OCI-LY3 (cell line): ENCODE data around the gene ZNF234.

Experiments
- H2AFZ ChIP-seq: fragments of 200-600, 300-600 bp; shearing (Covaris generic); 2 replicates; pipeline ENCODE4 v1.6.0; 2014; ENCODE audit warnings: antibody characterized with exemption, low read depth, low read length
- H3K27ac ChIP-seq: fragments of 200-600, 300-600 bp; sonication (generic); 2 replicates; pipeline ENCODE4 v1.5.1; 2014; ENCODE audit warnings: mild to moderate bottlenecking, low read length, moderate library complexity, mixed read lengths
- H3K27me3 ChIP-seq: fragments of 200-600, 300-600 bp; sonication (generic); 2 replicates; pipeline ENCODE4 v1.6.1; 2014; ENCODE audit warnings: low read depth, low read length, mixed read lengths
- H3K36me3 ChIP-seq: fragments of 200-600, 300-600 bp; sonication (generic); replicated peaks from 2 replicates; pipeline ENCODE3; 2014; ENCODE audit warnings: low read depth, low read length, mixed read lengths
- H3K4me1 ChIP-seq: fragments of 300-600, 200-600 bp; sonication (generic); 2 replicates; pipeline ENCODE4 v1.6.1; 2014; ENCODE audit warnings: low read length, mixed read lengths
- H3K4me2 ChIP-seq: fragments of 200-600, 300-600 bp; sonication (generic); 2 replicates; pipeline ENCODE4 v1.6.1; 2014; ENCODE audit warnings: low read length, mixed read lengths
- H3K4me3 ChIP-seq: fragments of 300-600, 200-600 bp; sonication (generic); 2 replicates; pipeline ENCODE4 v1.5.1; 2014; ENCODE audit warnings: antibody characterized with exemption, mild to moderate bottlenecking, low read length, moderate library complexity
- H3K79me2 ChIP-seq: fragments of 300-600, 200-600 bp; shearing (Covaris generic); 2 replicates; pipeline ENCODE4 v1.6.1; 2014; ENCODE audit warnings: mild to moderate bottlenecking, low read length, mixed read lengths
- H3K9ac ChIP-seq: fragments of 300-600, 200-600 bp; shearing (Covaris generic); 2 replicates; pipeline ENCODE4 v1.6.0; 2014; ENCODE audit warnings: mild to moderate bottlenecking, low read length, moderate library complexity
- H3K9me3 ChIP-seq: fragments of 200-600, 300-600 bp; shearing (Covaris generic); 2 replicates; pipeline ENCODE4 v1.6.1; 2014; ENCODE audit warnings: low read length, mixed read lengths; ENCODE audit not compliant: insufficient read depth
- H4K20me1 ChIP-seq: fragments of 200-600, 300-600 bp; sonication (generic); 2 replicates; pipeline ENCODE4 v1.6.1; 2016; ENCODE audit warnings: low read length, mixed read lengths; ENCODE audit not compliant: insufficient read depth
- EZH2phosphoT487 ChIP-seq: fragments of 200-600 bp; shearing (Covaris generic); IDR thresholded peaks from 2 replicates; pipeline ENCODE4 v1.6.1; 2018; ENCODE audit warnings: antibody characterized with exemption, mixed run types, low read depth
- TF ChIP-seq, protein P1 (sequence below): fragments of 200-600, 300-600 bp; sonication (generic); IDR thresholded peaks from 2 replicates; pipeline ENCODE4 v1.5.1; 2014; ENCODE audit warnings: antibody characterized with exemption, low read length, low read depth

ZNF234 gene

DNA sequence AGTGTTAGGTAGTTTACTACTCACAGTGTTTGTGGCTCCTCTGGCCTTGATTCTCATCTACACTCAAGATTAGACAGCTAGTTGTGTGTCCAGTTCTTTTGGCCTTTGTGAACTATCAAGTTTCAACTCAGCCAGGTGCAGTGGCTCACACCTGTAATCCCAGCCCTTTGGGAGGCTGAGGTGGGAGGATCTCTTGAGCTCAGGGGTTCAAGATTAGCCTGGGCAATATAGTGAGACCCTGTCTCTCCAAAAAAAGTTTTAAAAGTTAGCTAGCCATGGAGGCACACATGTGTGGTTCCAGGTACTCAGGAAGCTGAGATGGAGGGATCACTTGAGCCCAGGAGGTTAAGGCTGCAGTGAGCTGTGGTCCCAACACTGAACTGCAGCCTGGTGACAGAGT, 39.6 kb downstream of the ZNF234 start:
- Histone ChIP-seq H3K9me3 (peaks cover 31% of the 10 kb centered on the region), H3K27me3 (no peaks in the 10 kb centered on the region), H3K27ac (no peak overlapping the region), H4K20me1 (no peaks in the 10 kb centered on the region), H3K4me1 (no peaks in the 10 kb centered on the region), H3K4me2 (no peak overlapping the region), H3K4me3 (no peak overlapping the region), H3K9ac (no peak overlapping the region), H2AFZ (no peak overlapping the region), H3K36me3 (peaks cover 25% of the 10 kb centered on the region), H3K79me2 (no peaks in the 10 kb centered on the region)
- TF ChIP-seq, protein P1, sequence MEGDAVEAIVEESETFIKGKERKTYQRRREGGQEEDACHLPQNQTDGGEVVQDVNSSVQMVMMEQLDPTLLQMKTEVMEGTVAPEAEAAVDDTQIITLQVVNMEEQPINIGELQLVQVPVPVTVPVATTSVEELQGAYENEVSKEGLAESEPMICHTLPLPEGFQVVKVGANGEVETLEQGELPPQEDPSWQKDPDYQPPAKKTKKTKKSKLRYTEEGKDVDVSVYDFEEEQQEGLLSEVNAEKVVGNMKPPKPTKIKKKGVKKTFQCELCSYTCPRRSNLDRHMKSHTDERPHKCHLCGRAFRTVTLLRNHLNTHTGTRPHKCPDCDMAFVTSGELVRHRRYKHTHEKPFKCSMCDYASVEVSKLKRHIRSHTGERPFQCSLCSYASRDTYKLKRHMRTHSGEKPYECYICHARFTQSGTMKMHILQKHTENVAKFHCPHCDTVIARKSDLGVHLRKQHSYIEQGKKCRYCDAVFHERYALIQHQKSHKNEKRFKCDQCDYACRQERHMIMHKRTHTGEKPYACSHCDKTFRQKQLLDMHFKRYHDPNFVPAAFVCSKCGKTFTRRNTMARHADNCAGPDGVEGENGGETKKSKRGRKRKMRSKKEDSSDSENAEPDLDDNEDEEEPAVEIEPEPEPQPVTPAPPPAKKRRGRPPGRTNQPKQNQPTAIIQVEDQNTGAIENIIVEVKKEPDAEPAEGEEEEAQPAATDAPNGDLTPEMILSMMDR = no peak
- no peak for TF ChIP-seq EZH2phosphoT487

GRCh38 chr19:44182145-44182544, 40.8 kb downstream of the ZNF234 start:
- no peak overlapping the region for H3K9ac ChIP-seq
- no peak overlapping the region for H3K4me2 ChIP-seq
- H3K4me1 ChIP-seq = no peaks in the 10 kb centered on the region
- H4K20me1 ChIP-seq = no peaks in the 10 kb centered on the region
- H3K27ac ChIP-seq = no peak overlapping the region
- TF ChIP-seq, protein P1 = no peak
- no peak for TF ChIP-seq EZH2phosphoT487
- H3K9me3 ChIP-seq = peaks cover 19% of the 10 kb centered on the region; the same call in 1 of the 2 replicates
- H3K79me2 ChIP-seq = no peaks in the 10 kb centered on the region
- no peaks in the 10 kb centered on the region for H3K27me3 ChIP-seq
- no peak overlapping the region for H3K4me3 ChIP-seq
- H3K36me3 ChIP-seq = peaks cover 13% of the 10 kb centered on the region
- no peak overlapping the region for H2AFZ ChIP-seq

- H4K20me1 ChIP-seq = no peaks in the 10 kb centered on the region
Observed at GRCh38 chr19:44190020-44190419, 48.7 kb downstream of the ZNF234 start.

GRCh38 chr19:44192127-44192526, 50.8 kb downstream of the ZNF234 start:
- Histone ChIP-seq H2AFZ (no peak overlapping the region), H3K9ac (no peak overlapping the region), H3K79me2 (no peaks in the 10 kb centered on the region), H3K4me1 (no peaks in the 10 kb centered on the region), H3K27ac (no peak overlapping the region), H3K9me3 (no peaks in the 10 kb centered on the region; the same call in 1 of the 2 replicates), H3K27me3 (no peaks in the 10 kb centered on the region), H4K20me1 (no peaks in the 10 kb centered on the region), H3K4me3 (no peak overlapping the region), H3K4me2 (no peak overlapping the region), H3K36me3 (no peaks in the 10 kb centered on the region)
- TF ChIP-seq, protein P1 = no peak

More at GRCh38 chr19:44190020-44190419, 48.7 kb downstream of the ZNF234 start:
- no peaks in the 10 kb centered on the region for H3K36me3 ChIP-seq
- no peak overlapping the region for H3K9ac ChIP-seq
- H3K4me3 ChIP-seq = no peak overlapping the region
- H3K4me1 ChIP-seq = no peaks in the 10 kb centered on the region
- H3K79me2 ChIP-seq = no peaks in the 10 kb centered on the region
- no peak overlapping the region for H3K4me2 ChIP-seq
- TF ChIP-seq EZH2phosphoT487 = no peak
- TF ChIP-seq, protein P1 = no peak
- H3K27me3 ChIP-seq = no peaks in the 10 kb centered on the region
- no peak overlapping the region for H3K27ac ChIP-seq
- H3K9me3 ChIP-seq = peaks cover 3% of the 10 kb centered on the region; the same call in 1 of the 2 replicates
- no peak overlapping the region for H2AFZ ChIP-seq
